HepG2 (cell line): ENCODE measurements around the gene COQ4. TPM values are rescaled to one million over a fixed set of nuclear protein-coding genes. Genes with fewer than 3 reads are reported as not detected.

ENCODE experiments used
- BCL6 ChIP-seq: IDR thresholded peaks from 2 replicates; pipeline ENCODE4 v1.6.1; 2016; ENCODE audit warnings: missing genetic modification reagents, missing compliant biosample characterization
- CHD2 ChIP-seq: IDR thresholded peaks from 2 replicates; pipeline ENCODE4 v1.6.1; 2011; ENCODE audit warnings: low read depth, low read length, improper control_type of control experiment
- HCFC1 ChIP-seq: fragments of 150-350 bp; IDR thresholded peaks from 2 replicates; pipeline ENCODE4 v1.6.1; 2014; ENCODE audit warnings: low read depth, low read length
- HDAC1 ChIP-seq: sonication (generic); formaldehyde crosslinking; IDR thresholded peaks from 2 replicates; pipeline ENCODE4 v1.5.1; 2020; ENCODE audit warnings: mild to moderate bottlenecking, missing genetic modification reagents
- HMGXB4 ChIP-seq, 2 experiments: sonication (generic) in 1 of 2; formaldehyde crosslinking in 1 of 2; IDR thresholded peaks; 2 replicates each; pipeline versions ENCODE4 v1.4.0 to v1.6.1; 2018 to 2020; ENCODE audit warnings: missing genetic modification reagents in 2 of 2, borderline replicate concordance in 1 of 2, low read depth in 1 of 2, mild to moderate bottlenecking in 1 of 2, missing biosample characterization in 1 of 2
- IRF9 ChIP-seq: sonication (generic); formaldehyde crosslinking; IDR thresholded peaks from 2 replicates; pipeline ENCODE4 v1.8.0; 2022; ENCODE audit warnings: missing genetic modification reagents, mild to moderate bottlenecking, borderline replicate concordance
- PATZ1 ChIP-seq: sonication (generic); formaldehyde crosslinking; IDR thresholded peaks from 2 replicates; pipeline ENCODE4 v1.4.0; 2020; ENCODE audit warnings: missing genetic modification reagents
- SAP130 ChIP-seq: IDR thresholded peaks from 2 replicates; pipeline ENCODE4 v1.6.1; 2016; ENCODE audit warnings: low read depth
- SMAD1 ChIP-seq: sonication (generic); formaldehyde crosslinking; IDR thresholded peaks from 2 replicates; pipeline ENCODE4 v1.4.0; 2020; ENCODE audit warnings: missing genetic modification reagents, low read depth, mild to moderate bottlenecking, borderline replicate concordance
- SRY ChIP-seq: sonication (generic); formaldehyde crosslinking; IDR thresholded peaks from 2 replicates; pipeline ENCODE4 v1.8.0; 2022; ENCODE audit warnings: mild to moderate bottlenecking, missing genetic modification reagents
- TBX2 ChIP-seq: sonication (generic); formaldehyde crosslinking; IDR thresholded peaks from 2 replicates; pipeline ENCODE4 v1.5.0; 2020; ENCODE audit warnings: missing genetic modification reagents, mild to moderate bottlenecking, borderline replicate concordance
- ZBTB7B ChIP-seq: sonication (generic); formaldehyde crosslinking; IDR thresholded peaks from 2 replicates; pipeline ENCODE4 v1.4.0; 2020; ENCODE audit warnings: missing genetic modification reagents
- ZNF143 ChIP-seq: sonication (generic); formaldehyde crosslinking; IDR thresholded peaks from 2 replicates; pipeline ENCODE4 v1.4.0; 2020; ENCODE audit warnings: missing genetic modification reagents
- ZNF317 ChIP-seq: sonication (generic); formaldehyde crosslinking; IDR thresholded peaks from 2 replicates; pipeline ENCODE4 v1.5.0; 2020; ENCODE audit warnings: mild to moderate bottlenecking, missing genetic modification reagents
- ZNF501 ChIP-seq: sonication (generic); formaldehyde crosslinking; IDR thresholded peaks from 2 replicates; pipeline ENCODE4 v1.5.1; 2020; ENCODE audit warnings: mild to moderate bottlenecking, moderate library complexity, missing genetic modification reagents
- ZNF574 ChIP-seq: sonication (generic); formaldehyde crosslinking; IDR thresholded peaks from 2 replicates; pipeline ENCODE4 v1.4.0; 2020; ENCODE audit warnings: missing genetic modification reagents
- ZNF687 ChIP-seq: sonication (generic); formaldehyde crosslinking; IDR thresholded peaks from 2 replicates; pipeline ENCODE4 v1.5.1; 2020; ENCODE audit warnings: mild to moderate bottlenecking, missing genetic modification reagents, moderate library complexity
- polyA plus RNA-seq, 8 experiments: library from polyadenylated mRNA; depleted of rRNA in 3 of 8; stranded (reverse) in 7 of 8; unstranded in 1 of 8; fragments of >200 nt; fragmentation: Illumina TruSeq in 4 of 8; extraction: Trizol in 4 of 8; gene quantifications; 2 replicates each; pipeline versions ENCODE4 v1.2.1 to v1.2.3, GENCODE V29; 2011 to 2016; ENCODE audit warnings: low read depth in 4 of 8, missing spikeins in 1 of 8, mixed read lengths in 1 of 8; ENCODE audit not compliant: insufficient read depth in 1 of 8
- total RNA-seq, 5 experiments: library from RNA; depleted of rRNA; stranded (reverse); fragments of >200 nt; fragmentation: Illumina TruSeq; extraction: Trizol; gene quantifications; 2 replicates each; pipeline ENCODE4 v1.2.3, GENCODE V29; 2016; ENCODE audit warnings: low read depth in 1 of 5

Gene COQ4
- total and polyA plus RNA-seq, 2 of the 13 experiments (the other 11 are each of a cell fraction or from before 2014, with no cell fraction given): 26.1 to 36.0 TPM

- TF ChIP-seq ZNF687 (CRISPR knock-in tag) (0 out of 2 replicates have a peak, but pooled peaks have one; percentile 4), ZNF501 (CRISPR knock-in tag) (peak; percentile 49; the same call in 1 of the 2 replicates), SRY (CRISPR knock-in tag) (0 out of 2 replicates have a peak, but pooled peaks have one; percentile 18), SMAD1 (CRISPR knock-in tag) (no peak), HDAC1 (CRISPR knock-in tag) (0 out of 2 replicates have a peak, but pooled peaks have one; percentile 16), ZBTB7B (CRISPR knock-in tag) (no peak), ZNF143 (CRISPR knock-in tag) (peak; percentile 27; the same call in 1 of the 2 replicates), CHD2 (no peak), IRF9 (CRISPR knock-in tag) (no peak), BCL6 (CRISPR knock-in tag) (no peak), ZNF574 (CRISPR knock-in tag) (peak; percentile 40; the same call in 1 of the 2 replicates), HCFC1 (peak; percentile 8; the same call in 1 of the 2 replicates), HMGXB4 (CRISPR knock-in tag; IDR thresholded peaks at IDR 0.05; ENCODE audit: borderline replicate concordance in 1 of 2, low read depth in 1 of 2) (peak; percentile 67 to 87; a peak in 3 of 4 replicates), TBX2 (CRISPR knock-in tag) (no peak), ZNF317 (no peak), SAP130 (peak; percentile 58; the same call in 1 of the 2 replicates), PATZ1 (0 out of 2 replicates have a peak, but pooled peaks have one; percentile 9)
Observed at GRCh38 chr9:128341435-128341849, 18.8 kb downstream of the COQ4 start (continued).
